Sigmoid colon (tissue), 4 donors: ENCODE measurements around the gene ACTC1.

Source experiments
- CTCF ChIP-seq, 4 experiments: fragments of 450-650 bp in 3 of 4; fragments of 200-600 bp in 1 of 4; IDR thresholded peaks; one replicate each; pipeline ENCODE4 v1.5.1; 2016 to 2019; ENCODE audit warnings: antibody characterized with exemption in 4 of 4, mild to moderate bottlenecking in 3 of 4, moderate library complexity in 2 of 4
- POLR2A ChIP-seq, 2 donors: fragments of 450-650 bp; IDR thresholded peaks; one replicate each; pipeline ENCODE4 v1.6.1; 2016; ENCODE audit warnings: antibody characterized with exemption in 2 of 2, mild to moderate bottlenecking in 2 of 2, moderate library complexity in 2 of 2
- POLR2AphosphoS5 ChIP-seq, 4 donors: sonication (generic); formaldehyde crosslinking; IDR thresholded peaks; one replicate each; pipeline ENCODE4 v1.6.1; 2017; ENCODE audit warnings: antibody characterized with exemption in 4 of 4

- TF ChIP-seq CTCF (IDR thresholded peaks at IDR 0.05) (no peak), POLR2A (IDR thresholded peaks at IDR 0.05) (no peak), POLR2AphosphoS5 (IDR thresholded peaks at IDR 0.05) (no peak)
These were observed 7.0 kb upstream of the ACTC1 start for GRCh38 chr15:34802371-34802770.
